SW480 (cell line): ENCODE results near the gene APOBEC3F.

ENCODE experiments used
- DNase-seq: peaks from one replicate; pipeline ENCODE4 v3.0.0-alpha.2; 2016; ENCODE audit warnings: low spot score

Gene APOBEC3F

GRCh38 chr22:39092111-39092862, 51.6 kb downstream of the APOBEC3F start:
- DNase-seq: no peak

DNA sequence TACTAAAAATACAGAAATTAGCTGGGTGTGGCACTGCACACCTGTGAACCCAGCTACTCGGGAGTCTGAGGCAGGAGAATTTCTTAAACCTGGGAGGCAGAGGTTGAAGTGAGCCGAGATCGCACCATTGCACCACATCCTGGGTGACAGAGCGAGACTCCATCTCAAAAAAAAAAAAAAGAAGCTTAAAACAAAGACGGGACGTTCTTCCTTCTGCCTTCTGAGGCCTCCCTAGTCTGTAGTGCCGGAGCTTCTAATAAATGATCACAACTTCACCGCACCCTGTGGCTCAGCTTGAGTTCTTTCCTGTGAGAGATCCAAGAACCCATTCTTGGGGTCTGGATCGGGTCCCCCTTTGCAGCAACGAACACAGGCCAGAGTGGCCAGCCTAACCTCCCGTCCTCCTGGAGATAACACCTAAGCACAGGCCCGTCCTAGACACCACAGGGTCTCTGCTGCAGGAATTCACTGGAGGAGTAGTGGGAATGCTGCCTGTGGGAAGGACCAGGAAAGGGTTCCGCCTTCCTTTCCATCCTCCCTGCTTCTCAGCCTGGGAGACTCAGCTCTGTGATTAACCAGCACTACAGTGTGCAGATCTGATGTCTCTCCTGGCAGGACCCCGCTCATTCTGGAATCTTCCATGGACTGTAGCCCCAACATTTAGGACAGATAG, 54.2 kb downstream of the APOBEC3F start:
- no peak for DNase-seq

- no peak for DNase-seq
Measured at GRCh38 chr22:39095971-39096370, 55.3 kb downstream of the APOBEC3F start.

GRCh38 chr22:39097098-39098020, 56.7 kb downstream of the APOBEC3F start, which contains the start of gene APOBEC3H:
APOBEC3H (plus strand) TSS chr22:39097244; CDS start chr22:39100279, 3,035 bp downstream.
- peak; percentile 66 for DNase-seq

- no peak for DNase-seq
Measured at GRCh38 chr22:39098026-39098425, 57.4 kb downstream of the APOBEC3F start.

- DNase-seq: no peak
Measured at GRCh38 chr22:39098576-39098975, 57.9 kb downstream of the APOBEC3F start.

GRCh38 chr22:39101226-39101625, 60.6 kb downstream of the APOBEC3F start:
- DNase-seq: no peak

GRCh38 chr22:39103431-39103830, 62.8 kb downstream of the APOBEC3F start:
- DNase-seq: no peak
